ENCODE measurements around the gene RNF130.
"Not testable (repeated sequence)": the region's sequence is repeated elsewhere in the genome, so short reads cannot be mapped to it uniquely, and the experiment has no call there.

Gene RNF130

GRCh38 chr5:179963375-179963774 lies 108.2 kb downstream of the RNF130 start:
- no peak for DNase-seq

GRCh38 chr5:179960204-179960831 lies 111.2 kb downstream of the RNF130 start:
- no peak for DNase-seq

- DNase-seq, result no peak
These were observed 111.9 kb downstream of the RNF130 start for GRCh38 chr5:179959641-179960040.

GRCh38 chr5:179959118-179959517 lies 112.4 kb downstream of the RNF130 start:
- not testable (repeated sequence) for DNase-seq

GRCh38 chr5:179955630-179956029 lies 115.9 kb downstream of the RNF130 start:
- no peak for DNase-seq

GRCh38 chr5:179955062-179955461 lies 116.5 kb downstream of the RNF130 start:
- no peak for DNase-seq

- no peak for DNase-seq
These were observed 117.1 kb downstream of the RNF130 start for GRCh38 chr5:179954434-179954833.

- DNase-seq, result no peak
These were observed 117.6 kb downstream of the RNF130 start for GRCh38 chr5:179953987-179954386.

- DNase-seq, result no peak
These were observed 134.4 kb downstream of the RNF130 start for GRCh38 chr5:179936976-179937681.

GRCh38 chr5:179930788-179931473 lies 140.6 kb downstream of the RNF130 start:
- DNase-seq, result no peak

GRCh38 chr5:179927824-179928223 lies 143.7 kb downstream of the RNF130 start:
- no peak for DNase-seq

GRCh38 chr5:179926657-179927056 lies 144.9 kb downstream of the RNF130 start:
- DNase-seq, result no peak

- DNase-seq, result peak in 1 of 2 donors; percentile 22
These were observed 148.1 kb downstream of the RNF130 start for GRCh38 chr5:179923436-179923835.

- DNase-seq, result no peak
These were observed 151.4 kb downstream of the RNF130 start for GRCh38 chr5:179920175-179920574.

- DNase-seq, result no peak
These were observed 152.0 kb downstream of the RNF130 start for GRCh38 chr5:179919487-179920060.

- DNase-seq, result no peak
These were observed 152.6 kb downstream of the RNF130 start for GRCh38 chr5:179918742-179919486.

- no peak for DNase-seq
These were observed 155.0 kb downstream of the RNF130 start for GRCh38 chr5:179916523-179916922.

GRCh38 chr5:179915406-179915935 lies 156.1 kb downstream of the RNF130 start:
- DNase-seq, result no peak

- DNase-seq, result peak; percentile 5 to 19
These were observed 157.4 kb downstream of the RNF130 start for GRCh38 chr5:179914032-179914755.

- DNase-seq, result no peak
These were observed 158.1 kb downstream of the RNF130 start for GRCh38 chr5:179913461-179913860.

- DNase-seq, result no peak
These were observed 158.6 kb downstream of the RNF130 start for GRCh38 chr5:179912951-179913350.

GRCh38 chr5:179912386-179912785 lies 159.2 kb downstream of the RNF130 start:
- DNase-seq, result no peak

Data from bone marrow (tissue), 2 donors.